ENCODE results near the gene ATP11C. TPM values are rescaled to one million over a fixed set of nuclear protein-coding genes. Genes with fewer than 3 reads are reported as not detected.
"Not testable (repeated sequence)": the region's sequence is repeated elsewhere in the genome, so short reads cannot be mapped to it uniquely, and the experiment has no call there.

Gene ATP11C
- total RNA-seq = 1 to 10 TPM; 5.2 to 8.7 (median 5.6) TPM
- polyA plus RNA-seq = 2.7 TPM
- long read RNA-seq, donor 1, partial matches to known transcripts = 5 of 8 reads
- long read RNA-seq, donor 1, other reads (novel, unspliced or antisense) = 3 of 8 reads
- long read RNA-seq, donor 2, partial matches to known transcripts = 2 of 2 reads
- long read RNA-seq, donor 2, other reads (novel, unspliced or antisense) = 0 of 2 reads
- long read RNA-seq, donor 3, partial matches to known transcripts = 12 of 16 reads
- long read RNA-seq, donor 3, other reads (novel, unspliced or antisense) = 4 of 16 reads
- long read RNA-seq, donor 4 = 0 reads

GRCh38 chrX:139932901-139933796 lies at the start of gene ATP11C:
ATP11C (minus strand) TSS chrX:139933053; CDS start chrX:139932042, 1,011 bp downstream.
- WGBS = 2% methylated on average over 52 of the region's 52 CpGs
- no peaks in the 10 kb centered on the region for H3K9me3 ChIP-seq (ENCODE audit: control insufficient read depth, low read length)
- DNase-seq = peak; percentile 85 to 94 (median 92)
- ATAC-seq = peak; percentile 98
- no peaks in the 10 kb centered on the region for H3K27me3 ChIP-seq (ENCODE audit: control insufficient read depth, insufficient read depth)
- peaks cover 1% of the 10 kb centered on the region for H3K4me1 ChIP-seq (ENCODE audit: control insufficient read depth, insufficient read depth, low read length)
- H3K27ac ChIP-seq (ENCODE audit: low read length) = peak within 1 kb of the TSS; percentile 93
- peak within 1 kb of the TSS; percentile 89 for H3K4me3 ChIP-seq (ENCODE audit: low read length)
- intact Hi-C loops (cut with DNase I) = no loop called here

DNA sequence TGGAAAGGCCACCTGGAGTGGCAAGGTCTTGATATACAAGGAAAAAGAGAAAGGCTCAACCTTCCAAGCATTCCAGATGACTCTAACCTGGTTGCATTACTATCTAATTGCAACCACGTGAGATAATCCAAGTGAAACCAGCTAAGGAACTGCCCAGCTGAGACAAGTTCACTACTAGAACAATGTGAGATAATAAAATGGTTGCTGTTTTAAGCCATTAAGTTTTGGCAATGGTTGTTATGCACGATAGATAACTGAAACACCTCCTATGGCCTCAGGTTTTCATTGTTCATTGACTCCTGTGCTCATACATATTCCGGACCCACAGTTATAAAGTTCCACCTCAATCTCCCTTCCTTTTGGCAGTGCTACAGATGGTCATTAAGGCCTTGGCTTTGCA lies 41.6 kb upstream of the ATP11C start:
- ATAC-seq (no peak), DNase-seq (no peak)
- no peak overlapping the region for H3K4me3 ChIP-seq (ENCODE audit: low read length)
- H3K27ac ChIP-seq (ENCODE audit: low read length) = no peak overlapping the region
- intact Hi-C loops (cut with DNase I) = no loop called here
- no peaks in the 10 kb centered on the region for H3K27me3 ChIP-seq (ENCODE audit: control insufficient read depth, insufficient read depth)
- no peaks in the 10 kb centered on the region for H3K9me3 ChIP-seq (ENCODE audit: control insufficient read depth, low read length)
- H3K4me1 ChIP-seq (ENCODE audit: control insufficient read depth, insufficient read depth, low read length) = no peaks in the 10 kb centered on the region
- WGBS = 64% methylated on average over 3 of the region's 3 CpGs

DNA sequence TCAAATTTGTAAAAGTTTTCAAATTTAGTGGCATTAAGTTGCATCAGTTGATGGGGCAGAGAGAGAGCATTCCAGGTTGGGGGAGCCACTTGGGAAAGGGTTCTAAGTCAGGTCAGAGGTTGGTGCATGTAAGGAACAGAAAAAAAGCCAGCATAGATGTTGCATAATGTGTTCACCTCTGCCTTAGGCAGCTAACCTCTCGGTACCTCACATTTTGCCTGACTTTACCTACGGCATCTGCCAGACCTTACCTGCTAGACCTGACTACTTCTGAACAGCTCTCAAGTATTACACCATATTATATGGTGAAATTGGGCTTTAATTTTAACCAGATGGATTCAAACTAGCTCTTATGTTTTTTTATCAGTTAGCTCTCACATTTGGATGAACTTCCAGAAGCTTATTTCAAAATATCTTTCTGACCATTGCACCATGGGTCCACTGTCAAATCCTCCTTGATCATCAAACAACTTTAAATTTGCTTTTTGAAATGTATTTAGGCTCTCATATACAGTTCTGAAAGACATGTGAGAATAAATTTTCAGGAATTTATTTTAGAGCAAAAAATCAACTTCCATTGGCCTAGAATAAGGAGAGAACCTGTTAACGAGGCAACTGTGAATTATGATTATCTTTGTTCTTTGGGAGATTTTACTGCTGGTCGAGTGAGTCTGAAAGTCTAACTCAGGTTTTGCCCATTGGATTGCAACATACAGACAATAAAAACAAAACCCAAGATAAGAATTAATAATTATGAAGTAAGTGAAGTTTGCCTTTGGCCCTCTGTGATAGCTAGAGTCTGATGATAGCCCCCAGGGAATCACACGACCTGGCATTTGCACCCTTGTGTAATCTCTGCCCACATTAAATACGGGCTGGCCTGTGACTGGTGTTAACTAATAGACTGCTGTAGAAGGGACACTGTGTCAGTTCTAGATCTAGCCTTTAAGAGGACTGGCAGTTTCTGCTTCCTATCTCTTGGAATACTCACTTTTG lies 40.1 kb upstream of the ATP11C start:
- no peak for ATAC-seq
- Histone ChIP-seq H3K4me1 (ENCODE audit: control insufficient read depth, insufficient read depth, low read length) (no peaks in the 10 kb centered on the region), H3K27me3 (ENCODE audit: control insufficient read depth, insufficient read depth) (no peaks in the 10 kb centered on the region), H3K4me3 (ENCODE audit: low read length) (no peak overlapping the region), H3K27ac (ENCODE audit: low read length) (no peak overlapping the region), H3K9me3 (ENCODE audit: control insufficient read depth, low read length) (no peaks in the 10 kb centered on the region)
- 63% methylated on average over 6 of the region's 6 CpGs for WGBS
- intact Hi-C loops (cut with DNase I) = no loop called here
- DNase-seq = no peak

DNA sequence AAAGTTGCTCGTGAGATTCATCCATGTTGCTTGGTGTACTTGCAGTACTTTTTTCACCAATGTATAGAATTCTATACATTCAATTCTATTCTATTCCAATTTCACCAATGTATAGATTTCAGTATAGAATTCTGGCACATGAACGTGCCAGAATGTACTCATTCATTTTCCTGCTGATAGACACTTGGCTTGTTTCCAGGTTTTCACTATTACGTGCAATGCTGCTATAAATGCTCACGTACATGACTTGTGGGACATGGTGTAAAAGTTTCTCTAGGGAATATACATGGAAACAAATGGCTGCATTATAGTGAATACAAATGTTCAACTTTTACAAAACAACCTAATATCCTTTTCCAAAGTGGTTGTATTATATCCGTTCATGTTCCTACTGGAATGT lies 39.3 kb upstream of the ATP11C start:
- ATAC-seq = no peak
- DNase-seq = no peak
- 46% methylated on average over 5 of the region's 5 CpGs for WGBS
- no peak overlapping the region for H3K27ac ChIP-seq (ENCODE audit: low read length)
- H3K4me3 ChIP-seq (ENCODE audit: low read length) = no peak overlapping the region
- H3K4me1 ChIP-seq (ENCODE audit: control insufficient read depth, insufficient read depth, low read length) = no peaks in the 10 kb centered on the region
- no peaks in the 10 kb centered on the region for H3K27me3 ChIP-seq (ENCODE audit: control insufficient read depth, insufficient read depth)
- intact Hi-C loops (cut with DNase I) = no loop called here
- no peaks in the 10 kb centered on the region for H3K9me3 ChIP-seq (ENCODE audit: control insufficient read depth, low read length)

DNA sequence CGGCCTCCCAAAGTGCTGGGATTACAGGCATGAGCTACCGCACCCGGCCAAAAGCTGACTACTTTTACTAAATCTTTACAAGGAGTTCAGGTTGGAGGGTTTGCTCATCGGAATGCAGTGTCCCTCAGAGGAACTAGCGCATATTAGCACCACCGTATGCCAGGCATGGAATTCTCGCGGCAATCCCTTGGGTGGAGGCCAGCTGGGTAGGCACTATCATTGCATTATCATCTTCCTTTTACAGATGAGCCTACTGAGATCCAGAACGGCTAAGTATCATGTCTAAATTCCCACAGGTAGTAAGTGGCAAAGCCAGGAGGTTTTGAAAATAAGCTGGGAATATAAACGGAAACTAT lies 38.5 kb upstream of the ATP11C start:
- H3K27ac ChIP-seq (ENCODE audit: low read length) = no peak overlapping the region
- 26% methylated on average over 10 of the region's 10 CpGs for WGBS
- no peaks in the 10 kb centered on the region for H3K27me3 ChIP-seq (ENCODE audit: control insufficient read depth, insufficient read depth)
- intact Hi-C loops (cut with DNase I) = no loop called here
- no peak for DNase-seq
- no peaks in the 10 kb centered on the region for H3K9me3 ChIP-seq (ENCODE audit: control insufficient read depth, low read length)
- H3K4me1 ChIP-seq (ENCODE audit: control insufficient read depth, insufficient read depth, low read length) = no peaks in the 10 kb centered on the region
- no peak for ATAC-seq
- H3K4me3 ChIP-seq (ENCODE audit: low read length) = no peak overlapping the region

DNA sequence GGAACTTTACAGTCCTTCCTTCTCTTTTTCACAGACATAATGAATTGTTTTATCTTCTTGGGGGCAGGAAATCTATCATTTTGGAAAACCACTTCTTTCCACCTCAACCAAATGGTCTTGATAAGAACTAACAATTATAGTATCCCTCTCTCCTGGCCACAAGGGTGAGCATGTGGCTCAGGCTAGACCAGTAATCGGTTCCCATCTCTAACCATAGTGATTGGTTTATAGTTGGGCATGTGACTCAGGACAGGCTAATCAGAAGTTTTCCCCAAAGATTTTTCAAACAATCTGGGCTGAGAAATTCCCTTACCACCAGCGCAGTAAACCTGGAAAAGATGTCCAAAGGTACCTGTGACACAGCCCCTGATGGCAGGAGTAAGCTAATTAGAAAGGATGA lies 36.4 kb upstream of the ATP11C start:
- Histone ChIP-seq H3K4me3 (ENCODE audit: low read length) (no peak overlapping the region), H3K27ac (ENCODE audit: low read length) (no peak overlapping the region), H3K4me1 (ENCODE audit: control insufficient read depth, insufficient read depth, low read length) (no peaks in the 10 kb centered on the region), H3K27me3 (ENCODE audit: control insufficient read depth, insufficient read depth) (no peaks in the 10 kb centered on the region), H3K9me3 (ENCODE audit: control insufficient read depth, low read length) (no peaks in the 10 kb centered on the region)
- no peak for ATAC-seq
- DNase-seq = no peak
- 76% methylated on average over 2 of the region's 2 CpGs for WGBS
- intact Hi-C loops (cut with DNase I) = no loop called here

GRCh38 chrX:139967750-139968149 lies 34.9 kb upstream of the ATP11C start:
- intact Hi-C loops (cut with DNase I) = no loop called here

DNA sequence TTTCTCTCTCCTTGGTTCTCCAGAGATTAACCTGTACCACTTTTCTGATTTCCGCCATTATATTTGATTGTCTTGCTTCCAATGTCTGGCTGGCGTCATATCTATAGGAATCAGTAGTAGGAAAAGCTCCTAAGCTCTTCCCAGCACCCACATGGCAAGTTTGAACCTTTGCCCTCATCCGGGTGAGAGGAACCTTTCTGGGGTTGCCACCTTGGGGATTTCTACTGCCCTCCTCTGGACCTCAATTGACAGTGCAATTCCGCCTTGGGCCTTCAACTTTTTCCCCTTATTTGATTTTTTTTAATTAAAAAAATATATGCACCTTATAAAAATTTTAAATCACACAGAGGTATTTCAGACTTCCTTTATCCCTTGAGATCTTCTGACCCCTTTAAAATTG lies 34.4 kb upstream of the ATP11C start:
- 73% methylated on average over 4 of the region's 4 CpGs for WGBS
- Histone ChIP-seq H3K4me1 (ENCODE audit: control insufficient read depth, insufficient read depth, low read length) (no peaks in the 10 kb centered on the region), H3K4me3 (ENCODE audit: low read length) (no peak overlapping the region), H3K9me3 (ENCODE audit: control insufficient read depth, low read length) (no peaks in the 10 kb centered on the region), H3K27ac (ENCODE audit: low read length) (no peak overlapping the region), H3K27me3 (ENCODE audit: control insufficient read depth, insufficient read depth) (no peaks in the 10 kb centered on the region)
- ATAC-seq (no peak), DNase-seq (no peak)
- intact Hi-C loops (cut with DNase I) = no loop called here

More at GRCh38 chrX:139967750-139968149, 34.9 kb upstream of the ATP11C start:
- Histone ChIP-seq H3K9me3 (ENCODE audit: control insufficient read depth, low read length) (no peaks in the 10 kb centered on the region), H3K27ac (ENCODE audit: low read length) (no peak overlapping the region), H3K4me1 (ENCODE audit: control insufficient read depth, insufficient read depth, low read length) (no peaks in the 10 kb centered on the region), H3K4me3 (ENCODE audit: low read length) (no peak overlapping the region), H3K27me3 (ENCODE audit: control insufficient read depth, insufficient read depth) (no peaks in the 10 kb centered on the region)
- DNase-seq = no peak
- ATAC-seq = no peak
- WGBS = 84% methylated on average over 3 of the region's 3 CpGs

- H3K4me1 ChIP-seq (ENCODE audit: control insufficient read depth, insufficient read depth, low read length); DNase-seq; ATAC-seq; H3K27me3 ChIP-seq (ENCODE audit: control insufficient read depth, insufficient read depth); H3K4me3 ChIP-seq (ENCODE audit: low read length); H3K9me3 ChIP-seq (ENCODE audit: control insufficient read depth, low read length); intact Hi-C loops (cut with DNase I); H3K27ac ChIP-seq (ENCODE audit: low read length): not testable (repeated sequence)
- WGBS = 74% methylated on average over 3 of the region's 3 CpGs
Observed at GRCh38 chrX:139966159-139966558, 33.3 kb upstream of the ATP11C start.

GRCh38 chrX:139965421-139965820 lies 32.6 kb upstream of the ATP11C start, which contains the start of gene CXorf66:
CXorf66 (minus strand) TSS chrX:139965521; CDS start chrX:139965496, 25 bp downstream.
- H3K27ac ChIP-seq (ENCODE audit: low read length) = no peak within 1 kb of the TSS
- no peaks in the 10 kb centered on the region for H3K27me3 ChIP-seq (ENCODE audit: control insufficient read depth, insufficient read depth)
- no peak for ATAC-seq
- WGBS = 91% methylated on average over 7 of the region's 7 CpGs
- no peak within 1 kb of the TSS for H3K4me3 ChIP-seq (ENCODE audit: low read length)
- no peaks in the 10 kb centered on the region for H3K4me1 ChIP-seq (ENCODE audit: control insufficient read depth, insufficient read depth, low read length)
- no peaks in the 10 kb centered on the region for H3K9me3 ChIP-seq (ENCODE audit: control insufficient read depth, low read length)
- intact Hi-C loops (cut with DNase I) = no loop called here
- no peak for DNase-seq

All from right cardiac atrium (tissue), 5 donors.